GM12864 (cell line): Measurements from ENCODE around the gene PCBP2.

Experiments
- DNase-seq: peaks from one replicate; pipeline ENCODE4 v3.0.0-alpha.2; 2011; ENCODE audit warnings: low read depth
- H3K4me3 ChIP-seq: 2 replicates; pipeline ENCODE4 v1.5.1; 2011; ENCODE audit warnings: mild to moderate bottlenecking, low read depth, low read length, control low read depth
- TF ChIP-seq, protein P1 (sequence below): IDR thresholded peaks from 2 replicates; pipeline ENCODE4 v1.5.1; 2011; ENCODE audit warnings: low read depth, mild to moderate bottlenecking, moderate library complexity, low read length, control low read depth, inconsistent platforms; ENCODE audit errors: missing control alignments

PCBP2 gene

GRCh38 chr12:53502983-53503728 is 51.3 kb downstream of the PCBP2 start:
- no peak overlapping the region for H3K4me3 ChIP-seq
- DNase-seq, result no peak
- TF ChIP-seq, protein P1, sequence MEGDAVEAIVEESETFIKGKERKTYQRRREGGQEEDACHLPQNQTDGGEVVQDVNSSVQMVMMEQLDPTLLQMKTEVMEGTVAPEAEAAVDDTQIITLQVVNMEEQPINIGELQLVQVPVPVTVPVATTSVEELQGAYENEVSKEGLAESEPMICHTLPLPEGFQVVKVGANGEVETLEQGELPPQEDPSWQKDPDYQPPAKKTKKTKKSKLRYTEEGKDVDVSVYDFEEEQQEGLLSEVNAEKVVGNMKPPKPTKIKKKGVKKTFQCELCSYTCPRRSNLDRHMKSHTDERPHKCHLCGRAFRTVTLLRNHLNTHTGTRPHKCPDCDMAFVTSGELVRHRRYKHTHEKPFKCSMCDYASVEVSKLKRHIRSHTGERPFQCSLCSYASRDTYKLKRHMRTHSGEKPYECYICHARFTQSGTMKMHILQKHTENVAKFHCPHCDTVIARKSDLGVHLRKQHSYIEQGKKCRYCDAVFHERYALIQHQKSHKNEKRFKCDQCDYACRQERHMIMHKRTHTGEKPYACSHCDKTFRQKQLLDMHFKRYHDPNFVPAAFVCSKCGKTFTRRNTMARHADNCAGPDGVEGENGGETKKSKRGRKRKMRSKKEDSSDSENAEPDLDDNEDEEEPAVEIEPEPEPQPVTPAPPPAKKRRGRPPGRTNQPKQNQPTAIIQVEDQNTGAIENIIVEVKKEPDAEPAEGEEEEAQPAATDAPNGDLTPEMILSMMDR, result no peak

DNA sequence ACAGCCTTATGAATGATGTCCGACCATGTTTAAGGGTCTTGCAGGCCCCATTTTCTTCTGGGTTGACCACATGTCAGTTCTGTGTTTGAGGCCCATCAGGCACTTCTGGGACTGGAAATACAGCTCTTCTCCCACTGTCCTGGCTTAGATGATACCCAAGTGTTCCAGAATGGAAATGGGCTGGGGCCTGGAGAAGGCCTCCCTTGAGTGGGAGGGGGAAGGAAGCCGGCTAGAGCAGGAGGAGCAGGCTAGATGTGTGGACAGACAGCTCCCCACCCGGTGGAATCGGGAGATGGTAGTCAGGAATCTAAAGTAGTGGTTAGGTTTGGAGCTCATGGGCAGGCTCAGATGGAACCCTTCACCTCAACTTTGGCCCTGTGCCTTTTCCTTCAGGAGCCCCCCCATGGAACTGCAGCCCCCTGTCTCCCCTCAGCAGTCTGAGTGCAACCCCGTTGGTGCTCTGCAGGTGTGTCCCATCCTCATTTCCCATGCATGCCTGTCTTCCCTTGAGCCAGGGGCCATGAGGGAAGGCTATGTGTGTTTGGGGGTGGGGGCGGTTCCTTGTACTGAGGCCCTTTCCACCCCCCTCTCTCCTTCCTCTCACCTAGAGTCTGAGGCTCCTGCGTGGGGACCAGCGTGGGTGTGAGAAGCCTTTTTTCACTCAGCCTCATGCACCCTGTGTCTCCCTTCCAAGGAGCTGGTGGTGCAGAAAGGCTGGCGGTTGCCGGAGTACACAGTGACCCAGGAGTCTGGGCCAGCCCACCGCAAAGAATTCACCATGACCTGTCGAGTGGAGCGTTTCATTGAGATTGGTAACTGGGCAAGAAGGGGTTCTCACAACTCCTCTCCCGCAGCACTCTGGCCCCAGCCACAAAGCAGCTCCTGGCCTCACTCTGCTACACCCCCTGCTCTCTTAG is 52.4 kb downstream of the PCBP2 start:
- TF ChIP-seq, protein P1, result no peak
- no peak overlapping the region for H3K4me3 ChIP-seq
- DNase-seq, result no peak

- TF ChIP-seq, protein P1, result no peak
- no peak for DNase-seq
- no peak overlapping the region for H3K4me3 ChIP-seq
These were observed 53.2 kb downstream of the PCBP2 start for GRCh38 chr12:53505086-53505485.

- TF ChIP-seq, protein P1, result no peak
- no peak overlapping the region for H3K4me3 ChIP-seq
- DNase-seq, result no peak
These were observed 53.9 kb downstream of the PCBP2 start for GRCh38 chr12:53505555-53506449.

- no peak for DNase-seq
- TF ChIP-seq, protein P1, result no peak
- no peak overlapping the region for H3K4me3 ChIP-seq
These were observed 54.5 kb downstream of the PCBP2 start for GRCh38 chr12:53506450-53506785.

DNA sequence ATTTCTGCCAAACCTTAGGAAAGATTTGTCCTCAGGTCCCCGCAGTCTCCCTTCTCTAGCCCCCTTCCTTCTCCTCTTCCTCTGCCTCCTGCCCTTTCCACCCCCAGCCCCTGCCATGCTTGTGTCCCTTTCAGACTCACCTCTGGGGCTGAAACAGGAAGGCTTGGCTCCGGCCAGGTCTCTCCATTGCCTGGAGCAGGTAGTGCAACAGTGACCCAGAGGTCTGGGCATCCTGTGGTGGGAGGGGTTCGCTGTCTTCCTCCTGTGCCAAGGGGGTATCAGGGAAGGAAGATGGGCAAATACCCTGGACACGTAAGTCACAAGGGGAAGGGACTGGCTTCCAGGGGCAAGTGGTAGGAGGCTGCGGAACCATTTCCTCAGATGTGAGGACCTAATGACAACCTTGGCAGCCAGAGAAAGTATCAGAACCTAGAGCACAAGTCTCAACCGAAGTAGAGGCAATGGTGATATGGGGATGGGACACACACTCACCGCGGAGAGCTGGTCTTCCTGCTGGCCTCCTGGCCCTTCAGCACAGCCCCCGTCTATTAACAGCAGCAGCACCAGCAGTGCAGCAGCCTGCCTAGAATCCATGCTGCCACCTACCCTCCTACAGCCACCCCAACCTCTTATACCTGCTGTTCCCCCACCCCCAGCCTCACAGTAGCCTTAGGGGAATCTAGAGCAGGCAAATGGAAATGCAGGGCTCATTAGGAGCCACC is 55.1 kb downstream of the PCBP2 start, which contains the start of gene NPFF:
NPFF (minus strand) TSS at position 604 of the 722 bp plus-strand sequence; CDS start at position 594, 10 bp downstream.
- H3K4me3 ChIP-seq, result no peak within 1 kb of the TSS
- no peak for DNase-seq
- TF ChIP-seq, protein P1, result no peak
